Stimulated activated naive CD8-positive, alpha-beta T cell treated with anti-CD3 and anti-CD28 coated beads, Interleukin-15, amount 100 ng/mL, for 72 hours (primary cell): ENCODE data around the gene TRAF3.

Experiments used
- ATAC-seq: fragments of 150-1000 bp; cut with Tn5 transposase; 2 replicates; pipeline ENCODE4 v1.10.0; 2021; ENCODE audit warnings: mild to moderate bottlenecking, moderate library complexity
- DNase-seq, 2 donors: peaks; one replicate each; pipeline ENCODE4 v3.0.0; 2021 to 2022
- H3K27ac Mint-ChIP-seq, 2 donors: one replicate each; pipeline ENCODE4 v1.8.0; 2022; ENCODE audit warnings: mild to moderate bottlenecking in 2 of 2, mixed read lengths in 2 of 2, moderate library complexity in 2 of 2
- H3K27me3 Mint-ChIP-seq: one replicate; pipeline ENCODE4 v1.8.0; 2022; ENCODE audit warnings: mixed read lengths
- H3K4me1 Mint-ChIP-seq: one replicate; pipeline ENCODE4 v1.8.0; 2022; ENCODE audit warnings: mild to moderate bottlenecking, mixed read lengths
- H3K4me3 Mint-ChIP-seq, 2 donors: one replicate each; pipeline ENCODE4 v1.8.0; 2022; ENCODE audit warnings: mild to moderate bottlenecking in 2 of 2, mixed read lengths in 2 of 2, moderate library complexity in 1 of 2
- H3K9me3 Mint-ChIP-seq, 2 donors: one replicate each; pipeline ENCODE4 v1.8.0; 2022; ENCODE audit warnings: mixed read lengths in 2 of 2

Gene TRAF3

GRCh38 chr14:102937331-102938175 is 160.3 kb downstream of the TRAF3 start:
- Mint-ChIP-seq H3K27me3 (no peaks in the 10 kb centered on the region), H3K9me3 (no peaks in the 10 kb centered on the region), H3K27ac (no peak overlapping the region), H3K4me3 (no peak overlapping the region), H3K4me1 (no peaks in the 10 kb centered on the region)
- ATAC-seq = no peak
- no peak for DNase-seq

- DNase-seq (no peak), ATAC-seq (no peak)
- no peaks in the 10 kb centered on the region for H3K27me3 Mint-ChIP-seq
- H3K9me3 Mint-ChIP-seq = no peaks in the 10 kb centered on the region
- H3K4me1 Mint-ChIP-seq = no peaks in the 10 kb centered on the region
- no peak overlapping the region for H3K27ac Mint-ChIP-seq
- H3K4me3 Mint-ChIP-seq = no peak overlapping the region
Measured at GRCh38 chr14:102938191-102938590, 160.9 kb downstream of the TRAF3 start.

GRCh38 chr14:102939329-102939728 is 162.1 kb downstream of the TRAF3 start:
- ATAC-seq (no peak), DNase-seq (no peak)
- no peaks in the 10 kb centered on the region for H3K27me3 Mint-ChIP-seq
- H3K9me3 Mint-ChIP-seq = no peaks in the 10 kb centered on the region
- H3K4me1 Mint-ChIP-seq = no peaks in the 10 kb centered on the region
- H3K4me3 Mint-ChIP-seq = no peak overlapping the region
- H3K27ac Mint-ChIP-seq = peak overlapping the region in 1 of 2 donors; percentile 54

- no peaks in the 10 kb centered on the region for H3K27me3 Mint-ChIP-seq
- DNase-seq = no peak
- H3K9me3 Mint-ChIP-seq = no peaks in the 10 kb centered on the region
- H3K27ac Mint-ChIP-seq = peak overlapping the region in 1 of 2 donors; percentile 54
- no peak overlapping the region for H3K4me3 Mint-ChIP-seq
- no peak for ATAC-seq
- H3K4me1 Mint-ChIP-seq = no peaks in the 10 kb centered on the region
Measured at GRCh38 chr14:102939820-102940561, 162.7 kb downstream of the TRAF3 start.

GRCh38 chr14:102940729-102941362 is 163.6 kb downstream of the TRAF3 start:
- DNase-seq (no peak), ATAC-seq (no peak)
- Mint-ChIP-seq H3K4me1 (no peaks in the 10 kb centered on the region), H3K27ac (peak overlapping the region in 1 of 2 donors; percentile 12), H3K9me3 (no peaks in the 10 kb centered on the region), H3K4me3 (no peak overlapping the region), H3K27me3 (no peaks in the 10 kb centered on the region)

GRCh38 chr14:102941419-102942011 is 164.3 kb downstream of the TRAF3 start:
- Mint-ChIP-seq H3K27ac (no peak overlapping the region), H3K4me3 (no peak overlapping the region), H3K27me3 (no peaks in the 10 kb centered on the region), H3K9me3 (no peaks in the 10 kb centered on the region), H3K4me1 (peaks cover 2% of the 10 kb centered on the region)
- DNase-seq = no peak
- no peak for ATAC-seq

- H3K27ac Mint-ChIP-seq = no peak overlapping the region
- no peaks in the 10 kb centered on the region for H3K9me3 Mint-ChIP-seq
- no peaks in the 10 kb centered on the region for H3K27me3 Mint-ChIP-seq
- DNase-seq (no peak), ATAC-seq (no peak)
- H3K4me1 Mint-ChIP-seq = peaks cover 7% of the 10 kb centered on the region
- H3K4me3 Mint-ChIP-seq = no peak overlapping the region
Measured at GRCh38 chr14:102942069-102942468, 164.8 kb downstream of the TRAF3 start.

GRCh38 chr14:102943454-102943853 is 166.2 kb downstream of the TRAF3 start:
- no peak overlapping the region for H3K4me3 Mint-ChIP-seq
- peaks cover 16% of the 10 kb centered on the region for H3K4me1 Mint-ChIP-seq
- H3K9me3 Mint-ChIP-seq = no peaks in the 10 kb centered on the region
- peak overlapping the region in 1 of 2 donors; percentile 76 for H3K27ac Mint-ChIP-seq
- H3K27me3 Mint-ChIP-seq = no peaks in the 10 kb centered on the region
- no peak for DNase-seq
- no peak for ATAC-seq

- Mint-ChIP-seq H3K27ac (no peak overlapping the region), H3K4me1 (peaks cover 20% of the 10 kb centered on the region), H3K27me3 (no peaks in the 10 kb centered on the region), H3K4me3 (no peak overlapping the region), H3K9me3 (no peaks in the 10 kb centered on the region)
- DNase-seq = no peak
- no peak for ATAC-seq
Measured at GRCh38 chr14:102943979-102944378, 166.7 kb downstream of the TRAF3 start.

GRCh38 chr14:102944448-102945330 is 167.4 kb downstream of the TRAF3 start:
- H3K4me1 Mint-ChIP-seq = peaks cover 27% of the 10 kb centered on the region
- ATAC-seq (no peak), DNase-seq (no peak)
- H3K9me3 Mint-ChIP-seq = no peaks in the 10 kb centered on the region
- no peak overlapping the region for H3K4me3 Mint-ChIP-seq
- no peak overlapping the region for H3K27ac Mint-ChIP-seq
- H3K27me3 Mint-ChIP-seq = no peaks in the 10 kb centered on the region

- Mint-ChIP-seq H3K4me1 (peaks cover 31% of the 10 kb centered on the region), H3K4me3 (no peak overlapping the region), H3K27me3 (no peaks in the 10 kb centered on the region), H3K9me3 (no peaks in the 10 kb centered on the region), H3K27ac (no peak overlapping the region)
- no peak for DNase-seq
- ATAC-seq = no peak
Measured at GRCh38 chr14:102945346-102946130, 168.3 kb downstream of the TRAF3 start.

GRCh38 chr14:102947321-102948103 is 170.3 kb downstream of the TRAF3 start:
- H3K4me1 Mint-ChIP-seq = peaks cover 31% of the 10 kb centered on the region

GRCh38 chr14:102948698-102949061 is 171.4 kb downstream of the TRAF3 start:
- Mint-ChIP-seq H3K27me3 (no peaks in the 10 kb centered on the region), H3K4me1 (peaks cover 31% of the 10 kb centered on the region), H3K9me3 (no peaks in the 10 kb centered on the region), H3K27ac (peak overlapping the region; percentile 81 to 90), H3K4me3 (peak overlapping the region; percentile 13 to 62)
- DNase-seq (no peak), ATAC-seq (peak; percentile 36)

More at GRCh38 chr14:102947321-102948103, 170.3 kb downstream of the TRAF3 start:
- ATAC-seq (no peak), DNase-seq (no peak)
- Mint-ChIP-seq H3K27me3 (no peaks in the 10 kb centered on the region), H3K27ac (peak overlapping the region in 1 of 2 donors; percentile 13), H3K9me3 (no peaks in the 10 kb centered on the region), H3K4me3 (peak overlapping the region; percentile 26 to 36)
